Astrocyte (in vitro differentiated cells and primary cell): Measurements from ENCODE around the gene SPOPL. TPM values are rescaled to one million over a fixed set of nuclear protein-coding genes. Genes with fewer than 3 reads are reported as not detected.
A peak's percentile ranks its signal among the peaks of the same experiment; 100 is the strongest.

ENCODE experiments used
- DNase-seq: peaks from one replicate; pipeline ENCODE4 v3.0.0-alpha.2; 2010; ENCODE audit warnings: low read depth
- FAIRE-seq: peaks from 2 replicates; lab custom pipeline; 2011; peaks lifted over from hg19 to GRCh38; lab: Jason Lieb, UNC
- H2AFZ ChIP-seq: 2 replicates; pipeline ENCODE4 v1.6.0; 2012; ENCODE audit warnings: low read depth, low read length, inconsistent platforms
- H3K27ac ChIP-seq: 2 replicates; pipeline ENCODE4 v1.5.1; 2011; ENCODE audit warnings: low read depth, low read length, inconsistent platforms
- H3K27me3 ChIP-seq: 2 replicates; pipeline ENCODE4 v1.6.0; 2011; ENCODE audit warnings: low read length, inconsistent platforms; ENCODE audit not compliant: insufficient read depth
- H3K36me3 ChIP-seq: 2 replicates; pipeline ENCODE4 v1.5.1; 2011; ENCODE audit warnings: low read length, inconsistent platforms; ENCODE audit not compliant: insufficient read depth
- H3K4me1 ChIP-seq: 2 replicates; pipeline ENCODE4 v1.5.1; 2011; ENCODE audit warnings: low read length, inconsistent platforms; ENCODE audit not compliant: insufficient read depth
- H3K4me2 ChIP-seq: 2 replicates; pipeline ENCODE4 v1.6.0; 2012; ENCODE audit warnings: low read length, inconsistent platforms
- H3K4me3 ChIP-seq: 2 replicates; pipeline ENCODE4 v1.5.1; 2011; ENCODE audit warnings: low read depth, mild to moderate bottlenecking, low read length, inconsistent platforms; ENCODE audit not compliant: insufficient read depth
- H3K79me2 ChIP-seq: 2 replicates; pipeline ENCODE4 v1.6.0; 2012; ENCODE audit warnings: mild to moderate bottlenecking, low read length, inconsistent platforms; ENCODE audit not compliant: insufficient read depth
- H3K9ac ChIP-seq: 2 replicates; pipeline ENCODE4 v1.6.0; 2012; ENCODE audit warnings: mild to moderate bottlenecking, low read length, inconsistent platforms
- H3K9me3 ChIP-seq: 2 replicates; pipeline ENCODE4 v1.5.1; 2012; ENCODE audit warnings: low read depth, mild to moderate bottlenecking, low read length, inconsistent platforms; ENCODE audit not compliant: insufficient read depth
- H4K20me1 ChIP-seq: 2 replicates; pipeline ENCODE4 v1.6.0; 2012; ENCODE audit warnings: low read length, inconsistent platforms; ENCODE audit not compliant: insufficient read depth
- H3K27ac Mint-ChIP-seq: one replicate; pipeline ENCODE4 v1.8.0; 2021; ENCODE audit warnings: mild to moderate bottlenecking, mixed read lengths; ENCODE audit not compliant: unreplicated experiment
- H3K27me3 Mint-ChIP-seq: one replicate; pipeline ENCODE4 v1.8.0; 2021; ENCODE audit warnings: low read depth, mixed read lengths; ENCODE audit not compliant: unreplicated experiment
- H3K36me3 Mint-ChIP-seq: one replicate; pipeline ENCODE4 v1.8.0; 2021; ENCODE audit warnings: low read depth, mixed read lengths; ENCODE audit not compliant: unreplicated experiment
- H3K4me1 Mint-ChIP-seq: one replicate; pipeline ENCODE4 v1.8.0; 2021; ENCODE audit warnings: low read depth, mixed read lengths; ENCODE audit not compliant: unreplicated experiment
- H3K4me3 Mint-ChIP-seq: one replicate; pipeline ENCODE4 v1.8.0; 2021; ENCODE audit warnings: mild to moderate bottlenecking, moderate library complexity, mixed read lengths; ENCODE audit not compliant: unreplicated experiment
- H3K9me3 Mint-ChIP-seq: one replicate; pipeline ENCODE4 v1.8.0; 2021; ENCODE audit warnings: mild to moderate bottlenecking, mixed read lengths; ENCODE audit not compliant: unreplicated experiment
- CTCF ChIP-seq: IDR thresholded peaks from 2 replicates; pipeline ENCODE4 v1.5.1; 2011; ENCODE audit warnings: low read depth, mild to moderate bottlenecking, inconsistent platforms, low read length, moderate library complexity; ENCODE audit not compliant: insufficient read depth
- EZH2 ChIP-seq: IDR thresholded peaks from 2 replicates; pipeline ENCODE4 v1.6.1; 2012; ENCODE audit warnings: mild to moderate bottlenecking, low read length, inconsistent platforms; ENCODE audit not compliant: insufficient read depth
- total RNA-seq: library from RNA; stranded (reverse); gene quantifications from 2 replicates; pipeline ENCODE4 v1.2.1, GENCODE V29; 2021

SPOPL gene
- total RNA-seq, 1 donor from 2014 or later: 23.2 TPM

GRCh38 chr2:138596403-138596802, 94.8 kb downstream of the SPOPL start:
- Histone ChIP-seq H3K4me1 (no peaks in the 10 kb centered on the region), H3K9me3 (no peaks in the 10 kb centered on the region), H3K27ac (no peak overlapping the region), H2AFZ (no peak overlapping the region), H3K79me2 (no peaks in the 10 kb centered on the region), H3K4me2 (no peak overlapping the region), H3K27me3 (no peaks in the 10 kb centered on the region), H3K36me3 (no peaks in the 10 kb centered on the region), H3K9ac (no peak overlapping the region), H3K4me3 (no peak overlapping the region), H4K20me1 (no peaks in the 10 kb centered on the region)
- Mint-ChIP-seq H3K4me1 (peaks cover 11% of the 10 kb centered on the region), H3K27me3 (no peaks in the 10 kb centered on the region), H3K36me3 (peaks cover 4% of the 10 kb centered on the region), H3K4me3 (no peak overlapping the region), H3K9me3 (no peaks in the 10 kb centered on the region), H3K27ac (no peak overlapping the region)
- FAIRE-seq (no peak), DNase-seq (no peak)
- TF ChIP-seq EZH2 (no peak), CTCF (no peak)

GRCh38 chr2:138600732-138601457, 99.3 kb downstream of the SPOPL start:
- DNase-seq: peak; percentile 6
- TF ChIP-seq EZH2 (no peak), CTCF (no peak)
- H3K4me2 ChIP-seq: no peak overlapping the region
- H3K36me3 Mint-ChIP-seq: peaks cover 4% of the 10 kb centered on the region
- H3K79me2 ChIP-seq: no peaks in the 10 kb centered on the region
- FAIRE-seq: no peak
- H3K9me3 ChIP-seq: no peaks in the 10 kb centered on the region
- H3K27me3 ChIP-seq: no peaks in the 10 kb centered on the region
- peaks cover 18% of the 10 kb centered on the region for H3K4me1 Mint-ChIP-seq
- H3K27ac ChIP-seq: no peak overlapping the region
- no peaks in the 10 kb centered on the region for H3K27me3 Mint-ChIP-seq
- no peak overlapping the region for H3K4me3 ChIP-seq
- H3K36me3 ChIP-seq: no peaks in the 10 kb centered on the region
- no peaks in the 10 kb centered on the region for H4K20me1 ChIP-seq
- peak overlapping the region; percentile 34 for H3K27ac Mint-ChIP-seq
- H3K9me3 Mint-ChIP-seq: peaks cover 3% of the 10 kb centered on the region
- H3K4me1 ChIP-seq: no peaks in the 10 kb centered on the region
- no peak overlapping the region for H3K9ac ChIP-seq
- H2AFZ ChIP-seq: no peak overlapping the region
- no peak overlapping the region for H3K4me3 Mint-ChIP-seq
